ACHN (cell line): ENCODE measurements around the gene LRRC56.
"Not testable (repeated sequence)": the region's sequence is repeated elsewhere in the genome, so short reads cannot be mapped to it uniquely, and the experiment has no call there.

Source experiments
- DNase-seq: peaks from one replicate; pipeline ENCODE4 v3.0.0-alpha.2; 2015
- in situ Hi-C: cut with HindIII; loops from 2 replicates; pipeline ENCODE4 v1.10.0; 2017; ENCODE audit warnings: low sequenced_read_pairs, low pct_ligation_motif_present, low pct_unique_long_range_greater_than_20kb

The LRRC56 gene

DNA sequence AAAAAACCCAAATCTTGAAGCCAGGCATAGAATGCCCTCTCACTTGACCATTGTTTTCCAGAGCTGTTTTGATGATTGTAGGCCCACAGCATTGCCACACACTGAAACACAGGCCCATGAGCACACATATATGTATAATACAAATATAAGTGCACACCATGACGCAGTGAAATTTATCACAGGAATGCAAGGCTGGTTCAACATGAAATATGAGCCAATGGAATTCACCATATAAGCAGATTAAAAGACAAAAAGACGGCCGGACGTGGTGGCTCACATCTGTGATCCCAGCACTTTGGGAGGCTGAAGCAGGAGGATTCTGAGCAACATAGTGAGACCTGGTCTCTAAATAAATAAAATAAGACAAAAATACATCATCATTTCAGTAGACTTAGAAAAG lies 20.9 kb upstream of the LRRC56 start:
- DNase-seq = no peak
- in situ Hi-C loops = no loop called here

DNA sequence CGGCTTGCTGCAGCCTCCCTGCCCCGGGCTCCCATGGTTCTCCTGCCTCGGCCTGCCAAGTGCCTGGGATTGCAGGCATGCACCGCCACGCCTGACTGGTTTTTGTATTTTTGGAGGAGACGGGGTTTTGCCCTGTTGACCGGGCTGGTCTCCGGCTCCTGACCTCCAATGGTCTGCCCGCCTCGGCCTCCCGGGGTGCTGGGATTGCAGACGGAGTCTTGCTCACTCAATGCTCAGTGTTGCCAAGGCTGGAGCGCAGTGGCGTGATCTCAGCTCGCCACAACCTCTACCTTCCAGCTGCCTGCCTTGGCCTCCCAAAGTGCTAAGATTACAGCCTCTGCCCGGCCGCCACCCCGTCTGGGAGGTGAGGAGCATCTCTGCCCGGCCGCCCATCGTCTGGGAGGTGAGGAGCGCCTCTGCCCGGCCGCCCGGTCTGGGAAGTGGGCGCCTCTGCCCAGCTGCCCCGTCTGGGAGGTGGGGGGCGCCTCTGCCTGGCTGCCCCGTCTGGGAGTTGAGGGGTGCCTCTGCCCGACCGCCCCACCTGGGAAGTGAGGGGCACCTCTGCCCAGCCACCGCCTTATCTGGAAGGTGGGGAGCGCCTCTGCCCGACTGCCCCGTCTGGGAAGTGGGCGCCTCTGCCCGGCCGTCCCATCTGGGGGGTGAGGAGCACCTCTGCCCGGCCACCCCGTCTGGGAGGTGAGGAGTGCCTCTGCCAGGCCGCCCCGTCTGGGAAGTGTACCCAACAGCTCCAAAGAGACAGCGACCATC lies 20.2 kb upstream of the LRRC56 start:
- in situ Hi-C loops, DNase-seq: not testable (repeated sequence)

DNA sequence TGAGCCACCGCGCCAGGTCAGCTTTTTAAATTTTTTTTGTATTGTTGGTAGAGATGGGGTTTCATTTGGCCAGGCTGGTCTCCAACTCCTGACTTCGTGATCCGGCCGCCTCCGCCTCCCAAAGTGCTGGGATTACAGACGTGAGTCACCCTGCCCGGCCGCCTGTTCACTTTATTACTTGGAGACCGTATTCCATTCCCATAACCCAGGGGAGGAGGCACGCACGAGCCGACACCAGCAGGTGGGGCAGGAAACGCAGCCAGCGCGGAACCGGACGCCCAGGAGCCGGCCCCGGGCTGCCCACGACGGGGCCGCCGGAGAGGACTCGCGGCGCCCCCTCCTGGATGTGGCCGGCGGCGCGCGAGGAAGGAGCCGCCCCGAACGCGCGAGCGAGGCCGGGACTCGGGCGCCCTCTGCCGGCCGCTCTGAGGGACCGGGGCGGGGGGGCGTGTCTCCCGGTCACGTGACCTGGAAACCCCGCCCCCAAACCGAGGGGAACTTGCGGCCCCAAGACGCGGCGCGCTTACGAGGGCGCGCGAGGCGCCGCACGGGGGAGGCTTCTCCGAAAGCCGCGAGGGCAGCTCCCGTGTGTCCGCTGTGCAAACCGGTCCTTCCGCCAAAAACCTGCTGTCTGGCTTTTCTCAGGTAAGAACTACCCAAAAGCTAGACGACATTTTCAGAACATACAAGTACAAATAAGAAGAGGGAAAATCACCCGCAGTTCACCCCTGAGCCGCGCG lies 18.7 kb upstream of the LRRC56 start:
- in situ Hi-C loops = no loop called here
- DNase-seq = peak; percentile 95

DNA sequence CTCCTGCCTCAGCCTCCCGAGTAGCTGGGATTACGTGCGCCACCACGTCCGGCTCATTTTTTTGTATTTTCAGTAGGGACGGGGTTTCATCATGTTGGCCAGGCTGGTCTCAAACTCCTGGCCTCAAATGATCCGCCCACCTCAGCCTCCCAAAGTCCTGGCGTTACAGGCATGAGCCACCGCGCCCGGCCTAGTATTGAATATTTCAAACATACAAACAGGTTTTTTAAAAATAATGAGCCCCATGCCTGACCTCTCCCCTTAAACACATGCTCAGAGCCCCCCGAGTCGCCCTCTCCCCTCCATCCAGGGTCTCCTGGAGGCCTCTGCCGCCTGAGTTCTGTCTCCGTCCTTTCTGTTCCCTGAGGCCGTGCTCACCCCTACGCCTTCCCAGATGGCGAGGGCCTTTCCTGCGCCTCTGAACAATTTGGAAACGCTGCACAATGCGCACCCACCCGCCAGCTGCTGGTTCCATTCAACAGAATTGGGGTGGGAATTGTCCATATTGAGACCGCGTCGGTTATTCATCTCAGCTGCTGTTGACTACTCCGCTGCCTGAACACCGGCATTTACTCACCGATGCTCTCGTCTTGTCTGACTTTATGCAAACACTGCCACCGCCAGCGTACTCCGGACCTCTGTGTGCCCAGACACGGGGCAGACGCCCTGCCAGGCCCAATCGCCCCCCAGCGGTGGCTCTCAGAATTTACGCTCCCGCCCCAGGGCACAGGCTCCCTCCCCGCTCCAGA lies 16.7 kb upstream of the LRRC56 start:
- DNase-seq = no peak
- in situ Hi-C loops = no loop called here

DNA sequence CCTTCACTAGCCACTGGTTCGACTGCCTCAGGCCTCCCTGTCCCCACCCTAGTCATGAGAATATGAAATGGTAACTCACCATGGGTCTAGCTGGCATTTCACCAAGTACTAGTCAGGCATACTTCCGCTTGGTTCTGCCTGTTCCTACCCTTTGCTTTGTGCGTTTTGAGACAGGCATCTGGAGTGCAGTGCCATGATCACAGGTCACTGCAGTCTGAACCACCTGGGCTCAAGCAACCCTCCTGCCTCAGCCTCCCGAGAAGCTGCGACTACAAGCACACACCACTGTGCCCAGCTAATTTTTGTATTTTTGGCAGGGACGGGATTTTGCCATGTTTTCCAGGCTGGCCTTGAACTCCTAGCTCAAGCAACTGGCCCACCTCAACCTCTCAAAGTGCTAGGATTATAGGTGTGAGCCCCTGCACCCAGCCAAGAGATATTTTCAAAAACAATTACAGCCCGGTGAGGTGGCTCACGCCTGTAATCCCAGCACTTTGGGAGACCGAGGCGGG lies 16.1 kb upstream of the LRRC56 start:
- no peak for DNase-seq
- in situ Hi-C loops = no loop called here

DNA sequence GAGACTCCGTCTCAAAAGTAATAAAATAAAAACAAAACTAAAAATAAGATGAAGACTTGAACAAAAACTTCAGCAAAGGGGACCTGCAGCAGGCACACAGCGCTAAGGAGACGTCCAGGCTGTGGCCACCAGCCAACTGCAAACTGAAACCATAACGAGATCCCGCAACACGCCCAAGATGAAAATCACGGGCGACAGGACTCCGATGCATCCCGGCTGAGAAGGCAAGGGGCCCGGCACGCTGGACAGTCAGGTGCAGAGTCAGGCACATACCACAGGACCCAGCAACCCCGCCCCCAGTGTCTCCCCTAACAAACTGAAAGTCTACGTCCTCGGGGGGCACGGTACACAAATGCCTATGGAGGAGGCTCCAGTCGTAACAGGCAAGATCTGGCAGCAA lies 11.1 kb upstream of the LRRC56 start:
- no peak for DNase-seq
- in situ Hi-C loops = no loop called here

DNA sequence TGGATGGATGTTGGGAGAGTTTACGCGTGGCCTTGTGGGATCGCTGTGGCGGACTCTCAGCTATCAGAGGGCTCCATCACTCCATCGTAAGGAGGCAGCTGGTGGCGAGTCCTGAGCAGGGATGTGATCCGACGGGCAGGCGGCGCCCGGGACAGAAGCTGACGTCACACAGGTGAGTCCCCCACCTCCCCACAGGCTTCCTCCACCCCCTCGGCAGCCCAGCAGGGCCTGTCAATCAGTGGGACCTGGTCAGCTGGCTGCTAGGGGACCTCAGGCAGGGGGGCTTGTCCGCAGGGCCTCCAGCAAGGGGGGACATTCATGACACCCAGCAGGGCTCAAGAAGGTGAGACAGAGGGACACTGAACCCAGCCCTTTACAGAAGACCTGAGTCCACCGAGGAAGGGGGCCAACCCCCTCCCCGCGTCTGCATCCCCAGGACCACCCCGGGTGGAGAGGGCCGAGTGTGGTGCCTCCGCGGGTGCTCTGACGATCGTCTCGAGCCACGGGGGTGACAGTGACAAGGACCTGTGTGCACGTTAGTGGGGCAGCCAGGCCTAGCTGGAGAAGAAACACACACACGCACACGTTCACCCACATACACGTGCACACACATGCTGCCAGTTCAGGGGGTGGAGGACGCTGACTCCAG lies 9.0 kb upstream of the LRRC56 start:
- no peak for DNase-seq
- in situ Hi-C loops = no loop called here

DNA sequence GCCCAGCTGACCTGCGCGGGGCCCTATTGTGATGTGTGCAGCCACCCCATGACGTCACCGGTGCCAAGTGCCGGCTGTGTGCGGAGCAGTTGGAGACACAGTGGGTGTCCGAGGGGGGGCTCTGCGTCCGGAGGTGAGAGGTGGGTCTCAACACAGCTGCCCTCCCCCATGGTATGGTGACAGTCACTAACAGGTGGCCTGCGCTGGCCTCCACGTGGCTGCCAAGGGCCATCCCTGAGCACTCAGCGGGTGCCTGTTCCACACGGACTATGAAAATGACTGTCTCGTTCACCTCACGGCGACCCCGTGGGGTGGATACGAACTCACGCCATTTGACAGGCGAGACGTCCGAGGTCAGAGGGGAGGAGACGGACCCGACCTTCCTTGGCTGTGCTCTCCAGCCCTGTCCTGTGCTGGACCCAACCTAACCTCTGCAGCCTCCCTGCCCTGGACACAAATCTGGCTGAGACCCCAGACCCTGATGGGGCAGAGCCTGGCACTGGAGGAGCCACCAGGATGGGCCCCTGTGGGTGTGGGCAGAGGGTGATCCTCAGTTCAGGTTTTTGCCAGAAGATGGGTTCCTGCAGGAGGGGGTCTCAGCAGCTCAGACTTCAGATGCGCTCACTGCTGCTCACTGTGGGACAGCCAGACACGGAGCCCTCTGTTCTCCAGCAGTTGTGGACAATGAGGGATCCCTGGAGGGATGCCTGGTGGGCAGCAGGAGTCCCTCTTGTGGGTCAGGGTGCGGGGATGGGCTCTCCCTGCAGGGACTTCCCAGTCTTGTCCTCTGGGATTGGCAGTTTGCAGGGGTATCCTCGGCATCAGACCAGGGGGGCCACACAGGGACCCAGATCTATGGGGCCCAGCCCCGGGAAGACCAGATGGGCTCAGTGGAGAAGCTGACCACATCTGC lies 8.3 kb upstream of the LRRC56 start:
- in situ Hi-C loops = no loop called here
- DNase-seq = no peak

DNA sequence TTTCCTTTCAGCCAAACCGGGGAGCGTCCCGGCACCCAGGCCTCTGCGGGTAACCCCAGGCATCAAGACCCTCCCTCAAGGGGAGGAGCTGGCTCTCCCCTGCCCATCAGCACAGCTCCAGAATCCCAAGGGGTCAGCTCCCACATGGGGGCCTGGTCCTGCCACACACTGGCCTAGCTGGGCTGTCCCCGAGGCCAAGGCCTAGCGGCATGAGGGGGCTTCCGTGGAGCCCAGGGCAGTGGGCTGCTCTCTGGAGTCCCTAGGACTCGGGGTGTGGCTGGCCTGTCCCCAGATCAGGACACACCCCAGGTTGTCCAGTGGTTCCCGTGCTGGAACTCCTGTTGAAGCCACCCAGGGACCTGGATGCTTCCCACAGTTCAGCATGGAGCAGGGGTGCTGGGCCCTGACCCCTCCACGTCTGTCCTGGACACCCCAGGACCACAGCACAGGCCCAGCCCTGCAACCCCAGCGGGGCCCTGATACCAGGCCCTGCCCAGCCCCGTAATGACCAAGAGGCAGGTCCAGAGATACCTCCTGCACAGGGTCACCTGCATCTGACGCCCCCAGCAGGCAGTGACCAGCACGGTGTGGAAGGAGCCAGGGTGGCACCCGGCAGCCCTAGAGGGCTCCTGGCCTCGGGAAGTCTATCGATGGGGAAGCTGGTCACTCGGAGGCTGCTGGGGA lies 7.5 kb upstream of the LRRC56 start:
- in situ Hi-C loops = no loop called here
- no peak for DNase-seq

DNA sequence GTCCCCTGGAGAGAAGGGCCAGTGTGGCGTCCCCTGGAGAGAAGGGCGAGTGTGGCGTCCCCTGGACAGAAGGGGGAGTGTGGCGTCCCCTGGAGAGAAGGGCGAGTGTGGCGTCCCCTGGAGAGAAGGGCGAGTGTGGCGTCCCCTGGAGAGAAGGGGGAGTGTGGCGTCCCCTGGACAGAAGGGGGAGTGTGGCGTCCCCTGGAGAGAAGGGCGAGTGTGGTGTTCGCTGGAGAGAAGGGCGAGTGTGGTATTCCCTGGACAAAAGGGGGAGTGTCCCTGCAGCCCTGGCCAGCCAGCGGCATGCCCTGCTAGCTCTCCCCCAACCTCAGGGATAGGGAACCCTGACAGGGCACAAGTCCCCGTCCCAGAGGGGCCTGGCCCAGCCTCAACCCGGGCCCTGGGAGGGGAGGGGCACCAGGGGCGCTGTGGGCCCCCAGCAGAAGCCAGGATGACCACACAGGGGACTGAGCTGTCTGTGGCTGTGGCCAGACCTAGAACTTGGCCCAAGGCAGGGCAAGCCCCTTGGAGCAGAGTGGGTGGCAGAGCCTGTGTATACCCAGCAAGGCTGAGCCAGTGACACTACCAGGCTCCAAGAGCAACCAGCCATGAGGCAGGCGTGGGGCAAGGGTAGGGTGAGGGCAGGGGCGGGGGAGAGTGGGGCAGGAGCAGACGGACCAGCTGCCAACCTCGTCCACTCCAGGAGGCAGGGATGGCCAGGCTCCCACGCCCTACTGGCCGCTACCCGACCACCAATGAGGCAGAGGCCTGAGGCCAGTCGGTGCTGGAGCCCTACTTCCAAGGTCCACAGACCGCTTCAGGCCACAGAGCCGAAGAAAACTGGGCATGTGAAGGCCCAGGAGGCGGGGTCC lies 6.1 kb upstream of the LRRC56 start:
- no peak for DNase-seq
- in situ Hi-C loops = no loop called here

DNA sequence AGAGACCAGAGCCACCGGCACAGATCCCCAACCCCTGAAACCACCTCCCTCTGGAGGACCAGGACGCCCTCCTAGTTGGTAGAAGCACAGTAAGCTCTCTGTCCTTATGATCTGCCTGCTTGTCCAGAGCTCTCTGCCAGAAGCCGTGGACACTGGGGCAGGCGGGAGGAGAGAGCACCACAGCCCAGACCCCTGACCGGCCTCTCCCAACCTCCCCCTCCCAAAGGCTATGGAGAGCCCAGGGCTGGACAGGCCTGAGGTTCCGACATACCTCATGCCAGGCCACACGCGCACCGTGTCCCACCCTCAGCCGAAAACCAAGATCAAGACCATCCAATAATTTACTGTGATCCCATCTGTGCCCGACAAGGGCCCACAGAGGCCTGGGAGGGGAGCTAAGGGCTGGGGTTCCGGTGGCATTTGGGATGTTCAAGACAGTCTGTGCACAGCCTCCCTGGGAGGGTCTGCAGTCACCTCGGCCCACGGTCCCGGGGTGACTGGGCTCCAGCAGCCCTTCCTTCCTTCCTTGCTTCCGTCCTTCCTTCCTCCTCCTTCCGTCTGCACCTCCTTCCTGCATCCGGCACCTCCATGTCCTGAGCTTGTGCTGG lies 5.3 kb upstream of the LRRC56 start:
- no peak for DNase-seq
- in situ Hi-C loops = no loop called here

DNA sequence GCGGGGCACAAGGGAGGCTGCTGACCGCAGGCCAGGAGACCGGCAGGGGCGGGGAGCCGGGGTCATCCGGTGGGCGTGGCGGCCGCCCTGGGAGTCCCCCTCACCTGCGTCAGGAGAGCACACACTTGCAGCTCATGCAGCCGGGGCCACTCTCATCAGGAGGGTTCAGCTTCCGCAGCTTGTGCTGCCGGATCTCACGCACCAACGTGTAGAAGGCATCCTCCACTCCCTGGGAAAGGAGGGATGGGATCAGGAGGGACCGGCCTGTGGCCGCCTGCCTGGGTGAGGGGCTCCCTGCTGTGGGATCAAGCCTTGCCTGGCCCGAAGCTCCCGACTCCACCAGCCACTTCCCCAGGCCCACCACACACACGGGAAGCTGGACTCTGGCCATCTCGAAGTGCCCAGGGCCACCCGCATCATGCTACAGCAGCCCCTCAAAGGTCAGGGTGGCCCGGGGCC lies 4.8 kb upstream of the LRRC56 start:
- DNase-seq = no peak
- in situ Hi-C loops = no loop called here

DNA sequence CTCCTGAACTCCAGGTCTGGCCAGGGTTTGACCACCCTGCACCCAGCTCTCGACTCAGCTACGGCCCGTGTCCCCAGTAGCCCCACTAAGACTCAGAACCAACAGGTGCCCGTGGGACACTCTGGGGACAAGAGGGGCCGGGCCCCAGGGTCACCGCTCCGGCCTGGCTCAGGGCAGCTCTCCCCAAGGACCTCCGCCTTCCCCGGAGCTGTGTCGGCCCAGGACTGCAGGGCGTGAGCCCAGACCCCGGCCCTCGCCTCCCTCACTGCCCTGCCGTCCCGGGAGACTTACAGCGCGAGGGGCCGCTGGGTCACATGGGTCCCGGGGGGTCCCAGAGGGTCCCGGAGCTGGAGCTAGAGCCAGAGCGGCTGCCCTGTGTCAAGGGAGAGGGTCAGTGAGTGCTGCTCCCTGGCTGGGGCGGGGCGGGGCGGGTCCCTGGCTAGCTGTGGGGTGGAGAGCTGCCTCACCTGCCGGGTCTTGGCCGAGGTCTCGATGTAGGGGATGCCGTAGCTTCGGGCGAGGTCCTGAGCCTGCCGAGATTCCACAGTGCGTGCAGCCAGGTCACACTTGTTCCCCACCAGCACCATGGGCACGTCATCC lies 4.2 kb upstream of the LRRC56 start:
- no peak for DNase-seq
- in situ Hi-C loops = no loop called here

DNA sequence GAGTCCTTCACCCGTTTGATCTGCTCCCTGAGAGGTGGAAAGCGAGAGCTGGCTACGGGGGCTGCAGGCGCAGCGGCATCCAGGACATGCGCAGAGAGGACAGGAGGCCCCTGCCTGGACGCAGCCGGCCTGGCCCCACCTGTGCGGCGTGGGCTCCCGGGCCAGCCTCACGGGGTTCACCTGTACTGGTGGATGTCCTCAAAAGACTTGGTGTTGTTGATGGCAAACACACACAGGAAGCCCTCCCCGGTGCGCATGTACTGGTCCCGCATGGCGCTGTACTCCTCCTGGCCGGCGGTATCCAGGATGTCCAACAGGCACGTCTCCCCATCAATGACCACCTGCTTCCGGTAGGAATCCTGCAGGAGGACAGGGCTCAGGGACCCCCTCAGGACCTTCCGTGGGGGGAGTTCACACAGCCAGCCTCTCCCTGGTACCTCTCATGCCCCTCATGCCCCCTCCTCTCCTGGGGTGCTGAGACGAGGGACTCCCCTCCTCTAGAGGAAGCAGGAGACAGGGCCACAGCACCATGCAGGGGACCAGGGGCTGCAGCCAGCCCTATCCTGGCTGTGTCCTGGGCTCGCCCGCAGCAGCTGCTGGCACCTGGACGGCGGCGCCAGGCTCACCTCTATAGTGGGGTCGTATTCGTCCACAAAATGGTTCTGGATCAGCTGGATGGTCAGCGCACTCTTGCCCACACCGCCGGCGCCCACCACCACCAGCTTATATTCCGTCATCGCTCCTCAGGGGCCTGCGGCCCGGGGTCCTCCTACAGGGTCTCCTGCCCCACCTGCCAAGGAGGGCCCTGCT lies 3.5 kb upstream of the LRRC56 start:
- in situ Hi-C loops = no loop called here
- DNase-seq = no peak
